GM13976 (cell line): ENCODE results near the gene PRR19.
A peak's percentile ranks its signal among the peaks of the same experiment; 100 is the strongest.
"Not testable (repeated sequence)": the region's sequence is repeated elsewhere in the genome, so short reads cannot be mapped to it uniquely, and the experiment has no call there.

ENCODE experiments used
- DNase-seq: peaks from one replicate; pipeline ENCODE4 v3.0.0; 2012; ENCODE audit warnings: low spot score
- CTCF ChIP-seq: IDR thresholded peaks from 2 replicates; pipeline ENCODE4 v1.5.1; 2012; ENCODE audit warnings: borderline replicate concordance, mild to moderate bottlenecking; ENCODE audit not compliant: insufficient read depth; ENCODE audit errors: extremely low read depth, missing control alignments, control extremely low read depth
- in situ Hi-C: fragments of 300-500 bp; cut with MboI; formaldehyde crosslinking; loops from one replicate; pipeline ENCODE4 v1.12.0; 2022; ENCODE audit warnings: low sequenced_read_pairs, mixed read lengths, inconsistent platforms; ENCODE audit not compliant: unreplicated experiment

PRR19 gene

GRCh38 chr19:42255766-42256745, 45.9 kb upstream of the PRR19 start:
- no peak for TF ChIP-seq CTCF
- no peak for DNase-seq
- in situ Hi-C loops = no loop called here

DNA sequence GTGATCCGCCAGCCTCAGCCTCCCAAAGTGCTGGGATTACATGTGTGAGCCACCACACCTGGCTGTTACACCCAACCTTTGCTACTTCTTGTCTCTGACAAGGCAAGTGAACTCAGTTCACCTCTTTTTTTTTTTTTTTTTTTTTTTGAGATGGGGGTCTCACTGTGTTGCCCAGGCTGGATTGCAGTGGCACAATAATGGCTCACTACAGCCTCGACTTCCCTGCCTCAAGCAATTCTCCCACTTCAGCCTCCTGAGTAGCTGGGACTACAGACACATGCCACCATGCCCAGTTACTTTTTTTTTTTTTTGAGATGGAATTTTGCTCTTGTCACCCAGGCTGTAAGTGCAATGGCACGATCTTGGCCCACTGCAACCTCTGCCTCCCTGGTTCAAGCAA, 44.1 kb upstream of the PRR19 start:
- in situ Hi-C loops, DNase-seq: not testable (repeated sequence)

- DNase-seq = no peak
- no peak for TF ChIP-seq CTCF
- in situ Hi-C loops = no loop called here
Observed at GRCh38 chr19:42261763-42262162, 40.2 kb upstream of the PRR19 start.

DNA sequence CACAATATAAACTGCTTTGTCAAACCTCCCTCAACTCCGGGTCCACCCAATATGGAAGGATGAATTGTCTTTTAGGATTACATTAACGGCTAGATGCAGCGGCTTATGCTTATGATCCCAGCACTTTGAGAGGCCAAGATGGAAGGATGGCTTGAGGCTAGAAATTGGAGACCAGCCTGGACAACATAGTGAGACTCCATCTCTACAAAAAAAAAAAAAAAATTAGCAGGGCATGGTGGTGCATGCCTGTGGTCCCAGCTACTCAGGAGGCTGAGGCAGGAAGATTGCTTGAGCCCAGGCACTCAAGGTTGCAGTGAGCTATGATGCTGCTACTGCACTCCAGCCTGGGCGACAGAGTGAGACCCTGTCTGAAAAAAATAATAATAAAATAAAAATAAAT, 35.8 kb upstream of the PRR19 start:
- in situ Hi-C loops, DNase-seq: not testable (repeated sequence)

DNA sequence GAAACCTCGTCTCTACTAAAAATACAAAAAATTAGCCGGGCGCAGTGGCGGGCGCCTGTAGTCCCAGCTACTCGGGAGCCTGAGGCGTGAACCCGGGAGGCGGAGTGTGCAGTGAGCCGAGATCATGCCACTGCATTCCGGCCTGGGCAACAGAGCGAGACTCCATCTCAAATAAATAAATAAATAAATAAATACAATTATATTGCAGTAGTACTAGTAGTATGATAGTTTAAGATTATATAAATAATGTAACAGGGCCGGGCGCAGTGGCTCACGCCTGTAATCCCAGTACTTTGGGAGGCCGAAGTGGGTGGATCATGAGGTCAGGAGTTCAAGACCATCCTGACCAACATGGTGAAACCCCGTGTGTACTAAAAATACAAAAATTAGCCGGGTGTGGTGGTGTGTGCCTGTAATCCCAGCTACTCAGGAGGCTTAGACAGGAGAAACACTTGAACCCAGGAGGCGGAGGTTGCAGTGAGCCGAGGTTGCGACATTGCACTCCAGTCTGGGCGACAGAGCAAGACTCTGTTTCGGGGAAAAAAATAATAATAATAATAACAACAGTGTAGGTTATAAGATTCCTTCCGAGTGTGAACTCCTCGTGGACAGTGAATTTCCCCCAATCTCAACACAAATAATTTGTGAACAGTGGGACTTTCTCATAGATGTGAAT, 34.9 kb upstream of the PRR19 start:
- in situ Hi-C loops = not testable (repeated sequence)

GRCh38 chr19:42267644-42268141, 34.2 kb upstream of the PRR19 start:
- in situ Hi-C loops = no loop called here
- DNase-seq = no peak
- no peak for TF ChIP-seq CTCF

More for the DNA sequence above, 34.9 kb upstream of the PRR19 start:
- not testable (repeated sequence) for DNase-seq

DNA sequence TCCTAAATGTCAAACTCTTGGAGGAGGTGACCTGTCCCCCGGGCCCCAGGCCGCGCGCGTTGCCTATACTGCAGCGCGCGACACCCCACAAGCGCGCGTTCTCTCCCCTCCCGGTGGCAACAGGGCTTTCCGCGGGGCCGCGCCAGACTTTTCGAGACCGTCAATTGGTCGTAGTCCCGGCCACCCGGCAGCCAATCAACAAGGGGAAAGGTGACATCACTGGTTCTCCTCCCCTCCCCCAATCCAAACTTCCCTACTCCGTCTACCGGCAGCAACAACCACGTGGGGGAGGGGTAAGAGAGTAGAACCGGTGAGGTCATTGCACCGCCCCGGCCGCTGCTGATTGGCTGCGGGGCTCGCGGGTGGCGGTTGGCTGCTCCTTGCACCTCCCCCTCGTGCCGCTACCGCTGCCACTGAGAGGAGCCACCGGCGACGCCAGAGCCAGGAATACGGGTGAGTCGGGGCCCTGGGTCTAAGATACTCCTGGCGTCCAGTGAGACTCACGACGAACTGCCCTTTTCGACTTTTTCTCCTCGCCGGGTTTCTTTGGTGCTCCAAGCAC, 33.7 kb upstream of the PRR19 start:
- peak; percentile 94 for DNase-seq
- in situ Hi-C loops = no loop called here
- no peak for TF ChIP-seq CTCF
